ENCODE data around the gene CTAG1B.
"Not testable (repeated sequence)": the region's sequence is repeated elsewhere in the genome, so short reads cannot be mapped to it uniquely, and the experiment has no call there.

Gene CTAG1B

GRCh38 chrX:154649503-154650220, 30.6 kb upstream of the CTAG1B start:
- FAIRE-seq (no peak), DNase-seq (ENCODE audit: insufficient read length, low spot score) (no peak)
- no peak for TF ChIP-seq CTCF (IDR thresholded peaks at IDR 0.05; ENCODE audit: insufficient read depth, missing control alignments)

- FAIRE-seq, result no peak
- DNase-seq (ENCODE audit: insufficient read length, low spot score), result no peak
- no peak for TF ChIP-seq CTCF (IDR thresholded peaks at IDR 0.05; ENCODE audit: insufficient read depth, missing control alignments)
Measured at GRCh38 chrX:154648931-154649330, 29.8 kb upstream of the CTAG1B start.

- FAIRE-seq, result not testable (repeated sequence)
Measured at GRCh38 chrX:154645745-154646378, 26.8 kb upstream of the CTAG1B start.

GRCh38 chrX:154643708-154644107, 24.6 kb upstream of the CTAG1B start:
- FAIRE-seq, result not testable (repeated sequence)

More at GRCh38 chrX:154645745-154646378, 26.8 kb upstream of the CTAG1B start:
- DNase-seq (ENCODE audit: insufficient read length, low spot score), result not testable (repeated sequence)

GRCh38 chrX:154641740-154642139, 22.7 kb upstream of the CTAG1B start:
- FAIRE-seq; DNase-seq (ENCODE audit: insufficient read length, low spot score): not testable (repeated sequence)

More at GRCh38 chrX:154643708-154644107, 24.6 kb upstream of the CTAG1B start:
- not testable (repeated sequence) for DNase-seq (ENCODE audit: insufficient read length, low spot score)

- not testable (repeated sequence) for FAIRE-seq; DNase-seq (ENCODE audit: insufficient read length, low spot score)
Measured at GRCh38 chrX:154633661-154634060, 14.6 kb upstream of the CTAG1B start.

GRCh38 chrX:154630949-154631348, 11.9 kb upstream of the CTAG1B start:
- not testable (repeated sequence) for DNase-seq (ENCODE audit: insufficient read length, low spot score); FAIRE-seq

- FAIRE-seq, result not testable (repeated sequence)
Measured at GRCh38 chrX:154628960-154629359, 9.9 kb upstream of the CTAG1B start.

GRCh38 chrX:154620767-154621414, 1.8 kb upstream of the CTAG1B start:
- peak; percentile 91 for FAIRE-seq
- not testable (repeated sequence) for DNase-seq (ENCODE audit: insufficient read length, low spot score)

More at GRCh38 chrX:154628960-154629359, 9.9 kb upstream of the CTAG1B start:
- not testable (repeated sequence) for DNase-seq (ENCODE audit: insufficient read length, low spot score)

- FAIRE-seq; DNase-seq (ENCODE audit: insufficient read length, low spot score): not testable (repeated sequence)
Measured at GRCh38 chrX:154613586-154613985, 5.5 kb downstream of the CTAG1B start.

- not testable (repeated sequence) for FAIRE-seq; DNase-seq (ENCODE audit: insufficient read length, low spot score)
Measured at GRCh38 chrX:154611146-154611545, 7.9 kb downstream of the CTAG1B start.

- not testable (repeated sequence) for FAIRE-seq; DNase-seq (ENCODE audit: insufficient read length, low spot score)
Measured at GRCh38 chrX:154608823-154609222, 10.3 kb downstream of the CTAG1B start.

GRCh38 chrX:154607976-154608375, 11.1 kb downstream of the CTAG1B start:
- not testable (repeated sequence) for FAIRE-seq

More at GRCh38 chrX:154607976-154608375, 11.1 kb downstream of the CTAG1B start:
- not testable (repeated sequence) for DNase-seq (ENCODE audit: insufficient read length, low spot score)
